Loucy (cell line): Measurements from ENCODE around the gene FBN1.

ENCODE experiments used
- H2AFZ ChIP-seq: fragments of 200-600 bp; sonication (generic); 2 replicates; pipeline ENCODE4 v1.6.0; 2016; ENCODE audit warnings: antibody characterized with exemption, mild to moderate bottlenecking, low read length, moderate library complexity
- H3F3A ChIP-seq: fragments of 200-600 bp; 2 replicates; pipeline ENCODE4 v1.6.0; 2016; ENCODE audit warnings: antibody characterized with exemption, low read depth, mild to moderate bottlenecking
- H3K27me3 ChIP-seq: fragments of 200-600 bp; sonication (generic); 2 replicates; pipeline ENCODE4 v1.6.1; 2014; ENCODE audit warnings: low read length, mild to moderate bottlenecking; ENCODE audit not compliant: insufficient read depth, poor library complexity, severe bottlenecking
- H3K36me3 ChIP-seq: fragments of 200-600 bp; sonication (generic); 2 replicates; pipeline ENCODE4 v1.6.1; 2016; ENCODE audit warnings: low read length; ENCODE audit not compliant: insufficient read depth
- H3K4me1 ChIP-seq: fragments of 200-600 bp; sonication (generic); 2 replicates; pipeline ENCODE4 v1.5.1; 2014; ENCODE audit warnings: low read length, mild to moderate bottlenecking; ENCODE audit not compliant: insufficient read depth, poor library complexity, severe bottlenecking
- H3K4me2 ChIP-seq: fragments of 200-600 bp; sonication (generic); 2 replicates; pipeline ENCODE4 v1.6.0; 2014; ENCODE audit warnings: antibody characterized with exemption, low read length, low read depth, mild to moderate bottlenecking; ENCODE audit not compliant: poor library complexity, severe bottlenecking
- H3K4me3 ChIP-seq: fragments of 200-600 bp; sonication (generic); 2 replicates; pipeline ENCODE4 v1.5.1; 2014; ENCODE audit warnings: low read length, mild to moderate bottlenecking, mixed read lengths; ENCODE audit not compliant: poor library complexity, severe bottlenecking
- H3K79me2 ChIP-seq: fragments of 200-600 bp; sonication (generic); 2 replicates; pipeline ENCODE4 v1.6.1; 2014; ENCODE audit warnings: low read length; ENCODE audit not compliant: insufficient read depth
- H3K9ac ChIP-seq: fragments of 200-600 bp; sonication (generic); 2 replicates; pipeline ENCODE4 v1.6.0; 2014; ENCODE audit warnings: mild to moderate bottlenecking, low read depth, low read length, moderate library complexity; ENCODE audit not compliant: poor library complexity, severe bottlenecking
- H3K9me2 ChIP-seq: fragments of 200-600 bp; sonication (generic); replicated peaks from 2 replicates; pipeline ENCODE4 v1.6.1; 2016; ENCODE audit warnings: low read depth, low read length, mixed read lengths
- H3K9me3 ChIP-seq: fragments of 200-600 bp; sonication (generic); 2 replicates; pipeline ENCODE4 v1.6.1; 2014; ENCODE audit warnings: mild to moderate bottlenecking, antibody characterized with exemption, low read length, low read depth; ENCODE audit not compliant: insufficient read depth
- H4K20me1 ChIP-seq: fragments of 200-600 bp; sonication (generic); 2 replicates; pipeline ENCODE4 v1.6.0; 2014; ENCODE audit warnings: antibody characterized with exemption, low read length, mild to moderate bottlenecking; ENCODE audit not compliant: insufficient read depth, poor library complexity, severe bottlenecking
- CTCF ChIP-seq: fragments of 200-600 bp; sonication (generic); conservative IDR thresholded peaks from 2 replicates; pipeline ENCODE4 v1.5.1; 2014; ENCODE audit warnings: mild to moderate bottlenecking, antibody characterized with exemption, low read length
- EZH2phosphoT487 ChIP-seq: fragments of 200-600 bp; IDR thresholded peaks from 2 replicates; pipeline ENCODE4 v1.6.1; 2018; ENCODE audit warnings: antibody characterized with exemption, mild to moderate bottlenecking, moderate library complexity, borderline replicate concordance

FBN1 gene

GRCh38 chr15:48595981-48596380, 49.5 kb downstream of the FBN1 start:
- no peaks in the 10 kb centered on the region for H3K27me3 ChIP-seq
- no peaks in the 10 kb centered on the region for H3K9me2 ChIP-seq
- peaks cover 12% of the 10 kb centered on the region for H3K4me1 ChIP-seq
- no peaks in the 10 kb centered on the region for H3K36me3 ChIP-seq
- H3K4me2 ChIP-seq, result no peak overlapping the region
- no peaks in the 10 kb centered on the region for H3K9me3 ChIP-seq
- no peaks in the 10 kb centered on the region for H3F3A ChIP-seq
- no peak overlapping the region for H3K9ac ChIP-seq
- H4K20me1 ChIP-seq, result no peaks in the 10 kb centered on the region
- no peak overlapping the region for H3K4me3 ChIP-seq
- H2AFZ ChIP-seq, result no peak overlapping the region
- TF ChIP-seq EZH2phosphoT487, result no peak
- TF ChIP-seq CTCF, result no peak
- H3K79me2 ChIP-seq, result no peaks in the 10 kb centered on the region

GRCh38 chr15:48592933-48593332, 52.6 kb downstream of the FBN1 start:
- no peak overlapping the region for H2AFZ ChIP-seq
- no peaks in the 10 kb centered on the region for H3K9me2 ChIP-seq
- H4K20me1 ChIP-seq, result no peaks in the 10 kb centered on the region
- no peak overlapping the region for H3K9ac ChIP-seq
- no peaks in the 10 kb centered on the region for H3K36me3 ChIP-seq
- H3K9me3 ChIP-seq, result no peaks in the 10 kb centered on the region
- H3K4me3 ChIP-seq, result no peak overlapping the region
- H3K4me1 ChIP-seq, result peaks cover 17% of the 10 kb centered on the region
- no peaks in the 10 kb centered on the region for H3F3A ChIP-seq
- TF ChIP-seq CTCF, result no peak
- TF ChIP-seq EZH2phosphoT487, result no peak
- no peak overlapping the region for H3K4me2 ChIP-seq
- H3K79me2 ChIP-seq, result no peaks in the 10 kb centered on the region
- H3K27me3 ChIP-seq, result no peaks in the 10 kb centered on the region

- no peak overlapping the region for H3K4me3 ChIP-seq
- no peaks in the 10 kb centered on the region for H4K20me1 ChIP-seq
Observed at GRCh38 chr15:48592221-48592731, 53.2 kb downstream of the FBN1 start.

More at GRCh38 chr15:48592221-48592731, 53.2 kb downstream of the FBN1 start:
- Histone ChIP-seq H3K27me3 (no peaks in the 10 kb centered on the region), H3K4me1 (peaks cover 17% of the 10 kb centered on the region), H3F3A (no peaks in the 10 kb centered on the region), H3K36me3 (no peaks in the 10 kb centered on the region), H3K9me3 (no peaks in the 10 kb centered on the region), H3K9me2 (no peaks in the 10 kb centered on the region), H2AFZ (no peak overlapping the region; the same call in 1 of the 2 replicates), H3K4me2 (no peak overlapping the region), H3K9ac (no peak overlapping the region), H3K79me2 (no peaks in the 10 kb centered on the region)
- TF ChIP-seq CTCF, result no peak
- TF ChIP-seq EZH2phosphoT487, result no peak
